GM12801 (cell line): ENCODE measurements around the gene TTLL12.

ENCODE experiments used
- CTCF ChIP-seq: IDR thresholded peaks from one replicate; pipeline ENCODE4 v1.5.1; 2011; ENCODE audit warnings: control low read depth; ENCODE audit not compliant: insufficient read length; ENCODE audit errors: extremely low read depth

The TTLL12 gene

GRCh38 chr22:43162412-43163150 is 24.4 kb downstream of the TTLL12 start:
- TF ChIP-seq CTCF: no peak

GRCh38 chr22:43160497-43161126 is 26.3 kb downstream of the TTLL12 start:
- no peak for TF ChIP-seq CTCF

GRCh38 chr22:43159484-43160178 is 27.3 kb downstream of the TTLL12 start:
- no peak for TF ChIP-seq CTCF

- no peak for TF ChIP-seq CTCF
Measured at GRCh38 chr22:43158778-43159483, 28.0 kb downstream of the TTLL12 start.

GRCh38 chr22:43157874-43158546 is 28.9 kb downstream of the TTLL12 start:
- no peak for TF ChIP-seq CTCF

- no peak for TF ChIP-seq CTCF
Measured at GRCh38 chr22:43156413-43156812, 30.5 kb downstream of the TTLL12 start.
